ENCODE results near the gene CPLX3.

GRCh38 chr15:74836846-74837245, 10.4 kb downstream of the CPLX3 start:
- TF ChIP-seq CTCF (IDR thresholded peaks at IDR 0.05) (no peak), POLR2A (IDR thresholded peaks at IDR 0.05) (no peak)

All from uterus (tissue), 2 donors.